GM06990 (cell line): Measurements from ENCODE around the gene UBE2H.
"Not testable (repeated sequence)": the region's sequence is repeated elsewhere in the genome, so short reads cannot be mapped to it uniquely, and the experiment has no call there.

Experiments
- DNase-seq: peaks from one replicate; pipeline ENCODE4 v3.0.0-alpha.2; 2011; ENCODE audit not compliant: insufficient read length; ENCODE audit errors: extremely low read depth
- H3K27me3 ChIP-seq: replicated peaks from 2 replicates; pipeline ENCODE4 v1.6.0; 2011; ENCODE audit warnings: low read length; ENCODE audit not compliant: control insufficient read depth, insufficient read depth
- H3K36me3 ChIP-seq: 2 replicates; pipeline ENCODE4 v1.5.1; 2011; ENCODE audit warnings: low read length; ENCODE audit not compliant: control insufficient read depth, insufficient read depth
- H3K4me3 ChIP-seq: replicated peaks from 2 replicates; pipeline ENCODE4 v1.5.1; 2011; ENCODE audit warnings: low read depth, mild to moderate bottlenecking, control low read depth, low read length
- CTCF ChIP-seq: IDR thresholded peaks from 2 replicates; pipeline ENCODE4 v1.5.1; 2011; ENCODE audit warnings: low read length, control low read depth, mild to moderate bottlenecking, inconsistent platforms; ENCODE audit not compliant: insufficient read depth, poor library complexity, severe bottlenecking

UBE2H gene

GRCh38 chr7:129896568-129897382 is 56.0 kb downstream of the UBE2H start:
- H3K4me3 ChIP-seq = no peak overlapping the region
- TF ChIP-seq CTCF = no peak
- no peaks in the 10 kb centered on the region; the same call in none of the 2 replicates for H3K36me3 ChIP-seq
- no peaks in the 10 kb centered on the region for H3K27me3 ChIP-seq
- DNase-seq = no peak

GRCh38 chr7:129894184-129894583 is 58.6 kb downstream of the UBE2H start:
- DNase-seq, H3K27me3 ChIP-seq, H3K4me3 ChIP-seq, H3K36me3 ChIP-seq: not testable (repeated sequence)

GRCh38 chr7:129890090-129890489 is 62.7 kb downstream of the UBE2H start:
- Histone ChIP-seq H3K4me3 (no peak overlapping the region), H3K27me3 (no peaks in the 10 kb centered on the region), H3K36me3 (no peaks in the 10 kb centered on the region; the same call in 1 of the 2 replicates)
- DNase-seq = no peak
- no peak for TF ChIP-seq CTCF

GRCh38 chr7:129889133-129889844 is 63.5 kb downstream of the UBE2H start:
- DNase-seq = no peak
- Histone ChIP-seq H3K27me3 (no peaks in the 10 kb centered on the region), H3K36me3 (no peaks in the 10 kb centered on the region; the same call in 1 of the 2 replicates), H3K4me3 (no peak overlapping the region)
- TF ChIP-seq CTCF = no peak

GRCh38 chr7:129887865-129888264 is 64.9 kb downstream of the UBE2H start:
- H3K4me3 ChIP-seq = no peak overlapping the region
- H3K27me3 ChIP-seq = no peaks in the 10 kb centered on the region
- no peak for DNase-seq
- H3K36me3 ChIP-seq = no peaks in the 10 kb centered on the region; the same call in 1 of the 2 replicates
- no peak for TF ChIP-seq CTCF

GRCh38 chr7:129886818-129887186 is 66.0 kb downstream of the UBE2H start:
- Histone ChIP-seq H3K27me3 (no peaks in the 10 kb centered on the region), H3K36me3 (no peaks in the 10 kb centered on the region; the same call in 1 of the 2 replicates), H3K4me3 (no peak overlapping the region)
- no peak for TF ChIP-seq CTCF
- DNase-seq = no peak
